ENCODE measurements around the gene SPATA31D3. TPM values are rescaled to one million over a fixed set of nuclear protein-coding genes. Genes with fewer than 3 reads are reported as not detected.
"Not testable (repeated sequence)": the region's sequence is repeated elsewhere in the genome, so short reads cannot be mapped to it uniquely, and the experiment has no call there.

SPATA31D3 gene
- total RNA-seq (not detected in 2 replicates), polyA plus RNA-seq (not detected in 2 replicates), polyA minus RNA-seq (not detected in 2 replicates)
- not detected for total RNA-seq (2013)

DNA sequence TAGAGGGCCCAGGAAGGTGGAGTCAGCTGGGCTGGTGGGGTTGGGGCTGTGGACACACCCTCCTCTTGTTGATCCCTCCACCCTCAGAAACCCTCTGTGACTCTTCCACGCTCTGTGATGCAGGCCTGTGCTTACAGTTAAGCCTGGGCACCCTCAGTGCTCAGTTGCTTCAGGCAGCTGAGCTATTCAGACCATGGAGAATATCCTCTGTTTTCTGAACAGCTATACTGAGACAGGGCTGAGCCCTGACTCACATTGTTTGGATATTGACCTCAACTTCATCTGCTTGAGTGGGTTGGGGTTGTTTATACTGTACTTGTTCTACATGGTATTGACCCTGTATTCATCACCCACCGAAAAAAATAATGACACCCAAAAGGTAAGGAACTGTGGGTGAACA is at the start of gene SPATA31D3:
Gene SPATA31D3 (plus strand): TSS at position 108 of the 400 bp plus-strand sequence. CDS start 86 bp downstream, at position 194.
- intact Hi-C loops (cut with micrococcal nuclease); ATAC-seq (ENCODE audit: low read depth); H3K4me2 ChIP-seq (replicated peaks; ENCODE audit: low read depth, low read length, poor library complexity, severe bottlenecking): not testable (repeated sequence)

DNA sequence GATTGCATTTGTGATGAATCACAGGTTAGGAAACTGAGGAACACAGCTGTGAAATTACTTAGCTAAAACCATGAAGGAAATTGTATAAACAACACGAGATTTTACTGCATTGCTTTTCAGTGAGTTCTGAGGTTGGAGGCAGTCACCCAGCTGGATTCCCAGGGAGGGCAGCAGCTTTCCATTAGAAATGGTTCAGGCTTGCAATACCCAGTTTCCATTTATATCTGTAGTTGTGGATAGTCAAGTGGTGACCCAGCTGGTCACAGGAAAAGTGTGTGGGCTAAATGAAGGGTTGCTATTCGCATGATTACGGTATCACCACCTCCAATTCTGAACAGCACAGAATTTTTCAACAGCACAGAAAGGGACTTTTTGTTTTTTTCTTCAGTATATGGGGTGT is 49.4 kb upstream of the SPATA31D3 start:
- no peak overlapping the region for H3K4me2 ChIP-seq (replicated peaks; ENCODE audit: low read depth, low read length, poor library complexity, severe bottlenecking)
- 100% methylated on average over 1 of the region's 3 CpGs for WGBS (ENCODE audit: insufficient coverage)
- H3K4me1 ChIP-seq (ENCODE audit: control insufficient read depth in 2 of 2, insufficient read depth in 2 of 2, low read length in 2 of 2) = no peaks in the 10 kb centered on the region
- Mint-ChIP-seq H3K4me1 (no peaks in the 10 kb centered on the region), H3K27ac (no peak overlapping the region), H3K27me3 (peaks cover 3% of the 10 kb centered on the region), H3K9me3 (ENCODE audit: insufficient read depth) (peaks cover 2% of the 10 kb centered on the region), H3K4me3 (no peak overlapping the region)
- H3K4me3 ChIP-seq (ENCODE audit: control extremely low read depth in 1 of 5, extremely low read depth in 1 of 5, insufficient read depth in 1 of 5, low read depth in 2 of 5, low read length in 4 of 5) = no peak overlapping the region
- POLR2A ChIA-PET = no interaction called here
- TF ChIP-seq, protein P1, sequence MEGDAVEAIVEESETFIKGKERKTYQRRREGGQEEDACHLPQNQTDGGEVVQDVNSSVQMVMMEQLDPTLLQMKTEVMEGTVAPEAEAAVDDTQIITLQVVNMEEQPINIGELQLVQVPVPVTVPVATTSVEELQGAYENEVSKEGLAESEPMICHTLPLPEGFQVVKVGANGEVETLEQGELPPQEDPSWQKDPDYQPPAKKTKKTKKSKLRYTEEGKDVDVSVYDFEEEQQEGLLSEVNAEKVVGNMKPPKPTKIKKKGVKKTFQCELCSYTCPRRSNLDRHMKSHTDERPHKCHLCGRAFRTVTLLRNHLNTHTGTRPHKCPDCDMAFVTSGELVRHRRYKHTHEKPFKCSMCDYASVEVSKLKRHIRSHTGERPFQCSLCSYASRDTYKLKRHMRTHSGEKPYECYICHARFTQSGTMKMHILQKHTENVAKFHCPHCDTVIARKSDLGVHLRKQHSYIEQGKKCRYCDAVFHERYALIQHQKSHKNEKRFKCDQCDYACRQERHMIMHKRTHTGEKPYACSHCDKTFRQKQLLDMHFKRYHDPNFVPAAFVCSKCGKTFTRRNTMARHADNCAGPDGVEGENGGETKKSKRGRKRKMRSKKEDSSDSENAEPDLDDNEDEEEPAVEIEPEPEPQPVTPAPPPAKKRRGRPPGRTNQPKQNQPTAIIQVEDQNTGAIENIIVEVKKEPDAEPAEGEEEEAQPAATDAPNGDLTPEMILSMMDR (IDR thresholded peaks at IDR 0.05) = no peak
- TF ChIP-seq EZH2 (IDR thresholded peaks at IDR 0.05; ENCODE audit: borderline replicate concordance, insufficient read depth, low read depth, low read length, poor library complexity, severe bottlenecking) = no peak
- no peak overlapping the region for H3K9ac ChIP-seq (ENCODE audit: low read length)
- intact Hi-C loops (cut with micrococcal nuclease) = no loop called here
- no peak overlapping the region for H2AFZ ChIP-seq (ENCODE audit: insufficient read depth, low read depth, low read length, poor library complexity, severe bottlenecking)
- no peaks in the 10 kb centered on the region for H4K20me1 ChIP-seq (ENCODE audit: control insufficient read depth, insufficient read depth, low read length, poor library complexity, severe bottlenecking)
- no peaks in the 10 kb centered on the region for H3K9me3 ChIP-seq (ENCODE audit: control extremely low read depth in 1 of 3, control insufficient read depth in 2 of 3, insufficient read depth in 1 of 3, low read length in 2 of 3)
- no peak overlapping the region for H3K27ac ChIP-seq (ENCODE audit: low read length in 2 of 2)
- no peaks in the 10 kb centered on the region for H3K27me3 ChIP-seq (replicated peaks in 1 of 4; ENCODE audit: control extremely low read depth in 1 of 4, control insufficient read depth in 3 of 4, insufficient read depth in 4 of 4, low read length in 3 of 4)
- DNase-seq (no peak), ATAC-seq (ENCODE audit: low read depth) (no peak)
- no peaks in the 10 kb centered on the region for H3K79me2 ChIP-seq (ENCODE audit: control insufficient read depth, insufficient read depth, low read length)
- CTCF ChIA-PET = interaction anchor here (0.7 kb wide), 1 partner anchor 16 kb away, joined by 3 read pairs; no protein-coding TSS in a partner anchor
- H3K36me3 ChIP-seq (replicated peaks in 1 of 2; ENCODE audit: control extremely low read depth in 1 of 2, control insufficient read depth in 1 of 2, extremely low read depth in 1 of 2, insufficient read depth in 2 of 2, low read length in 1 of 2) = no peaks in the 10 kb centered on the region

More for the DNA sequence above, at the start of gene SPATA31D3:
- H2AFZ ChIP-seq (ENCODE audit: insufficient read depth, low read depth, low read length, poor library complexity, severe bottlenecking); CTCF ChIA-PET; H3K27me3 ChIP-seq (replicated peaks in 1 of 4; ENCODE audit: control extremely low read depth in 1 of 4, control insufficient read depth in 3 of 4, insufficient read depth in 4 of 4, low read length in 3 of 4); H3K9me3 Mint-ChIP-seq (ENCODE audit: insufficient read depth); H3K4me3 Mint-ChIP-seq; DNase-seq; POLR2A ChIA-PET; H3K9ac ChIP-seq (ENCODE audit: low read length); H3K27me3 Mint-ChIP-seq; H3K4me3 ChIP-seq (ENCODE audit: control extremely low read depth in 1 of 5, extremely low read depth in 1 of 5, insufficient read depth in 1 of 5, low read depth in 2 of 5, low read length in 4 of 5); H3K4me1 ChIP-seq (ENCODE audit: control insufficient read depth in 2 of 2, insufficient read depth in 2 of 2, low read length in 2 of 2); H3K36me3 ChIP-seq (replicated peaks in 1 of 2; ENCODE audit: control extremely low read depth in 1 of 2, control insufficient read depth in 1 of 2, extremely low read depth in 1 of 2, insufficient read depth in 2 of 2, low read length in 1 of 2); H3K27ac ChIP-seq (ENCODE audit: low read length in 2 of 2); H3K9me3 ChIP-seq (ENCODE audit: control extremely low read depth in 1 of 3, control insufficient read depth in 2 of 3, insufficient read depth in 1 of 3, low read length in 2 of 3); H3K27ac Mint-ChIP-seq; H3K79me2 ChIP-seq (ENCODE audit: control insufficient read depth, insufficient read depth, low read length); H3K4me1 Mint-ChIP-seq; H4K20me1 ChIP-seq (ENCODE audit: control insufficient read depth, insufficient read depth, low read length, poor library complexity, severe bottlenecking): not testable (repeated sequence)
- whole genome bisulfite sequencing (ENCODE audit: insufficient coverage) = no CpG with 5 or more reads among the region's 2 CpGs

All from B cell (primary cell).